Posterior vena cava (tissue), 2 donors: ENCODE results near the gene PTPRG. TPM values are rescaled to one million over a fixed set of nuclear protein-coding genes. Genes with fewer than 3 reads are reported as not detected.

ENCODE experiments used
- DNase-seq: peaks from one replicate; pipeline ENCODE4 v3.0.0-alpha.2; 2020; ENCODE audit warnings: low spot score
- intact Hi-C, 2 donors: fragments of 100-400 bp; cut with DNase I; formaldehyde crosslinking; loops; one replicate each; pipeline versions ENCODE4 v1.14.1 to v1.14.2; 2022 to 2023
- total RNA-seq, 2 donors: library from RNA; stranded (reverse); fragmentation: NEBNext Ultra II Directional; extraction: Animal tissue kit (Norgen Biotek cat#: 25700); gene quantifications; one replicate each; pipeline ENCODE4 v1.2.1, GENCODE V29; 2021
- donor health status: DM: yes; HTN: yes; CAD: no.
- donor health status: DM: yes; HTN: yes; CAD: no.

The PTPRG gene
- total RNA-seq, 2 donors from 2014 or later = 80.4 to 98.0 TPM

GRCh38 chr3:61974662-61975061, 413.3 kb downstream of the PTPRG start:
- intact Hi-C loops = no loop called here
- DNase-seq = no peak

GRCh38 chr3:61975199-61975598, 413.8 kb downstream of the PTPRG start:
- intact Hi-C loops = no loop called here
- no peak for DNase-seq

DNA sequence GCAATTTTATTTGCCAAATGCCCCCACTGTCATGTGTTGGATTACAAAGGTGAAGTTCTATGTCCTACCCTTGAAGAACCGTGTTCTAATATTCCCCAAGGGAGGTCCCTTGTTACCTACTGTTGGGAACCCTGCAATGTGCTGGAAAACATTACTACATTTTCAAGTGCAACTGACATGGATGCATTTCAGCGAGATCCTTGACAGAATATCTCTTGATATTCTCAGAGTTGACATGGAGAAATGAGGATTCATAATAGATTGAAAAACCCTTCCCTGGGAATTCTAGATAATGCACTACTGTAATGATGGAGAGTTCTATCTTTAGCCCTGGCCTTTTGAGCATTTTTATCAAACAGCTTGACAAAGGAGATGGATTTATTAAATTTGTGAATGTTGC, 414.6 kb downstream of the PTPRG start:
- DNase-seq = no peak
- intact Hi-C loops = no loop called here

DNA sequence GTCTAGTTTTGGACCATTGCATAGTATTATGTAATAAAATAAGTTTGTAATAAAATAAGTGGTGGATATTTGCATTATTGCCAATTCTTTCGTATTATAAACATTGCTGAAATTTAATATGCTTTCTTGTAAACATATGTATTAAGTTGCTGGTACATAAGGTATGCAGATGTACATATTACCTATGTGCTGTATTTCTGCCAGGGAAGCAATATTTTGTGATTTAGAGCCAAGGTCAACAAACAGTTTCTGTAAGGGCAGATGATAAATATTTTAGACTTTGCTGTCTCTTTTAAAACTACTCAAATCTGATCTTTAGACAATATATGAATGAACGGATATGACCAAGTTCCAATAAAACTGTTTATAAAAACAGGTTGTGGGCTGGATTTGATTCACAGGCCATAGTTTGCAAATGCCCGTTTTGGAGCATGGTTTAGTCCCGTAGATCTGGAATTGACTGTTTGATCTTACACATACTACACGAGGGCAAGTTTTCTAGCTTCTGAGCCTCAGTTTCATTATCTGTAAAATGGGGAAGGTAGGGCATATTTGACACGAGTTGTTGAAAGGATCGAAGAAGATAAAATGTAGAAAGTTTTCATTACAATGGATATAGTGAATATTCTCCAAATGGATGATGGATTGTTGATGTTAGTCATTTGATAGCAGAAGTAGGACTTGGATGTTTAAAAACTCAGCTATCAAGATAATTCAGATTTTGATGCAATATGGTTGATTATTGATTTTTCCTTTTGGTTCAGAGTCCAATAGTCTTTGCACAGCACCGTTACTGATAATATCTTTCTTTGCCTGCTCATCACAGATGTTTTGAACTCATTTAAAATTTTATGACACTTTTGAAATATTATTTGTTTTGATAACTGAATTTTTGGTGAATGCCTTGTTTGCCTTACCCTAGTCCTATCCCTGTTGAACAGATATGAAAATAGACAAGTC, 417.4 kb downstream of the PTPRG start:
- no peak for DNase-seq
- intact Hi-C loops = no loop called here

- intact Hi-C loops = no loop called here
- DNase-seq = no peak
Measured at GRCh38 chr3:61979638-61980037, 418.3 kb downstream of the PTPRG start.

DNA sequence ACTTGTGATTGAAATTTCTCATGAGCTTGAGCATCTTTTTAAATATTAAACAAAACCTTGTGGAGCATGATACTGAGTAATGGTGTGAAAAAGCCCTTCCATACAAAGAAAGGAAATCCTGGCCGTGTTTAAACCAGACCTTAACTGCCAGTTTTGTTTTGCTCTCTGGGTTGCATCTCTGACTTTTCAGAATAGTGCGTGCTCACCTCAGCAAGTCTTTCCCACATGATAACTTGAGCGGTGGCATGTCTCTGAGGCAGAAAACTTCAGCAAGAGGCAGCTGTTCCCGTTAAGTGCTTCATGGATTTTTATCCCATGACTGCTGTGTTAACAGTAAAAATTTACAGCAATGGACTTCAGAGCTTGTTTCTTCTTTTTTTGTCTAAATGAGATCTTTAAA, 418.7 kb downstream of the PTPRG start:
- no peak for DNase-seq
- intact Hi-C loops = no loop called here

GRCh38 chr3:61981060-61981459, 419.7 kb downstream of the PTPRG start:
- DNase-seq = no peak
- intact Hi-C loops = no loop called here

GRCh38 chr3:61983479-61983878, 422.1 kb downstream of the PTPRG start:
- no peak for DNase-seq
- intact Hi-C loops = no loop called here

DNA sequence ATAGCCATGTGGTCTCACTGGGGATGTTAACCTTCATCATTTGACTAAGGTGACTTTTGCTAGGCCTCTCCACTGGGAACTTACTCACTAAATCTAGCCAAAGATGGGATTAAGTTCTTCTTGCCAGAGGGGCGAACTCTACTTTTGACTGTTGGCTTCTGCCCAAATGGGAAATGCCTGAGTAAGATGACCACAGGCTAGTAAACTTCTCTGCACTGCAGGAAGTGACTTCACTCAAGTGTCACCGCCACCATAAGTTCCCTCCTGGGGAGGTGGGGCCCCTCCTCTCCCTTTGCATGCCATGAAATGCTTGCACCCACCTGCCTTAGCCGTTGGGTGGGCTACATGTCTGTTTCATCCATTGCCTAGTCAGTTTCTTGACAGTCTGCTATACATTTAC, 423.6 kb downstream of the PTPRG start:
- intact Hi-C loops = no loop called here
- DNase-seq = no peak

DNA sequence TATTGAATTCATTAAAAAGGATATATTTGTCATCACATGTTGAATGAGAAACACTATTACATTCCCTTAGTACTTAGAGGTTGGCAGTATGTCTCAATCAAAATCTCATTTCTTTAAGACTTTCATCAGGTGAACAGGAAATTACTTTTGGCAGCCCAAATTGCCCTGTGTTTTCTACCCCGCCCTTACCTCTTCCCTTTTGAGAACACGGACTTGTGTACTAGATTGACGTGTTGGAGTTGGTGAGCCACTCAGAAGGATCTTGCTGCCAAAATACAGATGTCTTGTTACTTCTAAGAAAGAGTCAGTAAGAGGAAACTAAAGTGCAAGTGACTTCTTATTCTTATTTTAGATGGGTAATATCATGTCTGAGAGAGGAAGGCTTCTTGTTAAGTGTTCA, 425.1 kb downstream of the PTPRG start:
- intact Hi-C loops = no loop called here
- DNase-seq = no peak

DNA sequence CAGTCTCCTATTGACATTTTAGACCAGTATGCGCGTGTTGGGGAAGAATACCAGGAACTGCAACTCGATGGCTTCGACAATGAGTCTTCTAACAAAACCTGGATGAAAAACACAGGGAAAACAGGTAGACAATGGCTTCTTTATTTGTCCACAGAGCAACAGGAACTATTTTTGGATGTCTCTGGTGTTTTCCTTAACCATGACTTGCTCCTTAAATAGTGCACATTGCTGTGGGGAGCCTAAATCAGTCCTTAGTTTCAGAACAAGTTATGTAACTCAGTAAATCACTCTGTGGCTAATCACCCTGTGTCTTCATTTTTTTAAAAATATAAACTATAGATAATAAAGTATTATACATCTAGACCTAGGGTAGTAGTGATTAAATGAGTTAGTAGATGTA, 428.3 kb downstream of the PTPRG start:
- intact Hi-C loops = no loop called here
- DNase-seq = no peak

DNA sequence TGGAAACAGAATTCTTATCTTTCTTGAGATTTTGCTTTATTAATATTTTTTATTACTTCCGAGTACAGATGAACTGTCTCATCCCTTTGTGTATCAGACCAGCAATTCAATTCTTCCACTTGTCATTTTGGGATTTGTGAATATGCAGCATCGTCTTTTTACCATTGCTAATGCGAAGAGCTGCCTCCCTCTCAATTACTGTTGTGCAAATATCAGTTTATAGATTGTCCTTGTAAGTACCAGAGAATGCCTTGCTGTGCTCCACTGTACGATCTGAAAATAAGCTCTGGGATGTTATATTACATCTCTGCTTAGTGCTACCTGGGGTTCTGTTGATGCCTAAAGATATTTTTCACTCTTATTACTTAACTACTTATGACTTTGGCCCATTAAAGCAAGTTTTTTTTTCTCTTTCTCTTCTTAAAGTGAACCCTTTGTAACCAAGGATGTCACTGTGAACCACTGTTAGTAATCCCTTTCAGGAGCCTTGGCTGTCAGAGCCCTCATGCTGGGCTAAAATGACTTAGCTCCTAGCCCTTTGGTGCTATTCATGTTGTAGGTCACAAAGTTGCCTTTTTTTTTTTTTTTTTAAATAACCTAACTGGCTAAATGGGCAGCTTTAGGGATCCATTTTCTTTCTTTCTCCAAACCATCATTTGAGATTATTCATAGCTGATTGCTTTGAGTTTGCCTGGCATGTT, 429.1 kb downstream of the PTPRG start:
- DNase-seq = no peak

GRCh38 chr3:61991706-61992105, 430.3 kb downstream of the PTPRG start:
- intact Hi-C loops = no loop called here
- DNase-seq = no peak

More for the DNA sequence above, 429.1 kb downstream of the PTPRG start:
- intact Hi-C loops = no loop called here

DNA sequence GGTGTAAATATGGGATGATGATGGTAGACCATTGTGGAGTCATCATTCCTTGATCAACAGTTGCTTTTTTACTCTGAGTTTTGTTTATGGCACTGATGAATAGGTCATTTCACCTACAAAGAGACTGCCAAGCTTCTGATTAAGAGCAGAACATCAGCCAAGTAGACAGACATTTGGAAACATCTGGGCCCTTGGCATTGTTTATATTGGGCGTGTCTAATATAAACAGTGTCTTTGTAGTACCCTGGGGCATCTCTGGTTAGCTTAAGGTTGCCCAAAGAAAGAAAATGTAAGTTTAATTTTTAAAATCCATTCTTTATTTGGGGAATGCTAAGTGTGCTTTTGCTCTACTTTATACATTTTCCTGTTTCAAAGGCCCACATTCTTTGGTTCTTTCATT, 435.0 kb downstream of the PTPRG start:
- intact Hi-C loops = no loop called here
- DNase-seq = no peak

- intact Hi-C loops = no loop called here
- no peak for DNase-seq
Measured at GRCh38 chr3:61997101-61997500, 435.7 kb downstream of the PTPRG start.

DNA sequence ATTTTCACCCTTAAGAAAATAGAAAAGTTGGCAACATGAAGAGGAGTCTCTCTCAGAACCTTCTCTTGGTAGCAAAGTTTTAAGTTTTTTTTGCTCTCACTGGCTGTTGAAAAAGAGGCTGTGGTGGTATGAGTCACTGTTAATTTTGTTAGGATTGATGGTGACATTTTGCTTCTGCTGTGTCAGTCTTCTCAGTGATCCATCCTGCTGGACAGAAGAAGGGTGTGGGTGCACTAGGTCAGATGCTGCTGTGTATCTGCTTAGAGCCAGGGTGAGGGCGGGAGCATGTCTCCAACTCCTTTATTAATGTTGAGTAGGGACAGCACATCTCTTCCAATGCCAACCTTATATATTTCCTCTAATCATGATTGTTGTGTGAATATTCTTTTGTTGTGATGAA, 442.5 kb downstream of the PTPRG start:
- intact Hi-C loops = no loop called here
- no peak for DNase-seq

GRCh38 chr3:62007036-62007435, 445.7 kb downstream of the PTPRG start:
- intact Hi-C loops = no loop called here
- DNase-seq = no peak

- no peak for DNase-seq
- intact Hi-C loops = loop anchor here in 1 of 2 donors (5.0 kb wide), 1 partner anchor 694 kb away; no protein-coding TSS in a partner anchor
Measured at GRCh38 chr3:62010989-62011388, 449.6 kb downstream of the PTPRG start.

- no peak for DNase-seq
- intact Hi-C loops = loop anchor here in 1 of 2 donors (5.0 kb wide), 1 partner anchor 694 kb away; no protein-coding TSS in a partner anchor
Measured at GRCh38 chr3:62011666-62012065, 450.3 kb downstream of the PTPRG start.

DNA sequence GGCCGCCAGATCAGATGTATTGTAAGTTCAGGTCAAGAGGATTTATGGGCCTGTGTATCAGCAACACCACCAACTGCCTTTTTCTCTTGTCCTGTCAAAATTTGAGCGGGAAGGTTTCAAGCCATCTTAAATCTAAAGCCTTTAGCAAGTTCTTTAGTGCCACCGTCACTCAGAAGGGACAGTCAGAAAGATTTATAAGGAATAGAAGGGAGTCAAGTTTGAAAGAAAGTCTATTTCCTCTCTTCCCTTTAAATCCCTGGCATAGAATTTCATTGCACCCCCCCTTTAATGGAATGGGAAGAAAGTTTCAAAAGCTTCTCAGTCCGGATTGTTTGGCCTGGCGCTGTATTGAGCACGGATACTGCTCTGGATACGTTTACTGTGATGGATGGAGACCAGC, 452.6 kb downstream of the PTPRG start:
- intact Hi-C loops = loop anchor here in 1 of 2 donors (5.0 kb wide), 1 partner anchor 697 kb away; no protein-coding TSS in a partner anchor
- no peak for DNase-seq
